Measurements from ENCODE around the gene CGB2. TPM values are rescaled to one million over a fixed set of nuclear protein-coding genes. Genes with fewer than 3 reads are reported as not detected.

CGB2 gene
- total RNA-seq, 1 donor from 2014 or later: not detected

DNA sequence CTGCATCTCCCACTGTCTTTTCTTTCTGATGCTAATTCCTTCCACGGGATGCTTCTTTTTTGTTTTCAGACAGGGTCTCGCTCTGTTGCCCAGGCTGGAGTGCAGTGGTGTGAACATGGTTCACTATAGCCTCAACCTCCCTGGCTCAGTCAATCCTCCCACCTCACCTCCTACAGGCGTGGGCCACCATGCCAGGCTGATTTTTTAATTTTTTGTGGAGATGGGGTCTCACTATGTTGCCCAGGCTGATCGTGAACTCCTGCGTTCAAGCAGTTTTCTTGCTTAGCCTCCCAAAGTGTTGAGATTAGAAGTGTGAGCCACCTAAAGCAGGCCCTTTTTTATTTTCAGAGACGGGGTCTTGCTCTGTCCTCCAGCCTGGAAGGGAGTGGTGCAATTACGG, 43.4 kb upstream of the CGB2 start:
- POLR2A ChIA-PET: no interaction called here
- CTCF ChIA-PET: no interaction called here
- Mint-ChIP-seq H3K27ac (no peak overlapping the region), H3K4me1 (peaks cover 18% of the 10 kb centered on the region), H3K36me3 (ENCODE audit: low read depth) (peaks cover 37% of the 10 kb centered on the region), H3K4me3 (no peak overlapping the region), H3K27me3 (no peaks in the 10 kb centered on the region), H3K9me3 (no peaks in the 10 kb centered on the region)
- ATAC-seq (ENCODE audit: low read depth): no peak
- intact Hi-C loops (cut with micrococcal nuclease): no loop called here
- DNase-seq: no peak
- TF ChIP-seq, protein P1, sequence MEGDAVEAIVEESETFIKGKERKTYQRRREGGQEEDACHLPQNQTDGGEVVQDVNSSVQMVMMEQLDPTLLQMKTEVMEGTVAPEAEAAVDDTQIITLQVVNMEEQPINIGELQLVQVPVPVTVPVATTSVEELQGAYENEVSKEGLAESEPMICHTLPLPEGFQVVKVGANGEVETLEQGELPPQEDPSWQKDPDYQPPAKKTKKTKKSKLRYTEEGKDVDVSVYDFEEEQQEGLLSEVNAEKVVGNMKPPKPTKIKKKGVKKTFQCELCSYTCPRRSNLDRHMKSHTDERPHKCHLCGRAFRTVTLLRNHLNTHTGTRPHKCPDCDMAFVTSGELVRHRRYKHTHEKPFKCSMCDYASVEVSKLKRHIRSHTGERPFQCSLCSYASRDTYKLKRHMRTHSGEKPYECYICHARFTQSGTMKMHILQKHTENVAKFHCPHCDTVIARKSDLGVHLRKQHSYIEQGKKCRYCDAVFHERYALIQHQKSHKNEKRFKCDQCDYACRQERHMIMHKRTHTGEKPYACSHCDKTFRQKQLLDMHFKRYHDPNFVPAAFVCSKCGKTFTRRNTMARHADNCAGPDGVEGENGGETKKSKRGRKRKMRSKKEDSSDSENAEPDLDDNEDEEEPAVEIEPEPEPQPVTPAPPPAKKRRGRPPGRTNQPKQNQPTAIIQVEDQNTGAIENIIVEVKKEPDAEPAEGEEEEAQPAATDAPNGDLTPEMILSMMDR (IDR thresholded peaks at IDR 0.05): no peak

DNA sequence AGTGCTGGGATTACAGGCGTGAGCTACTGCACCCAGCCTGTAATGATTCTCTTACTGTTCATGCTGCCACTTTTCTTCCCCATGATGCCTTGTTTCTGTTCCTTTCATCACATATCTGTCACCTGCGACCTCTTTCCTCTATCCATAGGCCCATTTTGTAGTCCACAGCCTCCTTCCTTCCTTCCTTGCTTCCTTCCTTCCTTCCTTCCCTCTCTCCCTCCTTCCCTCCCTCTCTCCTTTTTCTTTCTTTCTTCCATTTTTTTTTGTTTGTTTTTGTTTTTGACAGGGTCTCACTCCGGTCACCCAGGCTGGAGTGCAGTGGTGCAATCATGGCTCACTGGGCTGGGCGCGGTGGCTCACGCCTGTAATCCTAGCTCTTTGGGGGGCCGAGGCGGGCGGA, 42.8 kb upstream of the CGB2 start:
- CTCF ChIA-PET: no interaction called here
- ATAC-seq (ENCODE audit: low read depth) (no peak), DNase-seq (no peak)
- H3K36me3 Mint-ChIP-seq (ENCODE audit: low read depth): peaks cover 37% of the 10 kb centered on the region
- intact Hi-C loops (cut with micrococcal nuclease): no loop called here
- H3K9me3 Mint-ChIP-seq: no peaks in the 10 kb centered on the region
- no peak overlapping the region for H3K4me3 Mint-ChIP-seq
- POLR2A ChIA-PET: no interaction called here
- no peak overlapping the region for H3K27ac Mint-ChIP-seq
- no peaks in the 10 kb centered on the region for H3K27me3 Mint-ChIP-seq
- TF ChIP-seq, protein P1 (IDR thresholded peaks at IDR 0.05): no peak
- peaks cover 24% of the 10 kb centered on the region for H3K4me1 Mint-ChIP-seq

DNA sequence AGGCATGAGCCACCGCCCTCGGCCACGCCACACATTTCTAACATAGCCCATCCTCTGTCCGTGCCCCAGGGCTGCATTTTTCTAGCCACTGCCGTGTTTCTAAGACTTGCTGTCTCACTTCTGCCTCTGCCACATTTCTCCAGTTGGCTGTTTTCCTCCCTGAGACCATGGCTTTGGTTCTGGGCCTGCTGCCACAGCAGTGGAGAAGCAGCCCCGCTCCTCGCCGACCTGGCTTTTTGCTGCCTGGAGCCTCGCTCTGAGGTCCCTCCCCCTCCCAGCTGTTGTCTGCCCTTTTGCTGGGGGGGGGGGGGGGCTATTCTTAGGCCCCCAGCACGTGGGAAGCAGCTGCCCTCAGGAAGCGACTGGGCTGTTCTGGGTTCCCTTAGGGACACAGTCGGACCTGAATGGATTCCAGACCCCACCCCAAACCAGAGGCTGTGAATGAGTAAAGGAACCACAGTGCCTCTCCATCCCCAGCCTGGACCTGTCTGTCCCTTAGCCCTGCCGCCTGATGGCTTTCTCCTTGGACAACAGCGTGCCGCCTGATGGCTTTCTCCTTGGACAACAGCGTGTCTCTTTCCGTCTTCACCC, 41.9 kb upstream of the CGB2 start:
- Mint-ChIP-seq H3K4me3 (no peak overlapping the region), H3K27me3 (no peaks in the 10 kb centered on the region), H3K27ac (no peak overlapping the region), H3K9me3 (no peaks in the 10 kb centered on the region), H3K36me3 (ENCODE audit: low read depth) (peaks cover 34% of the 10 kb centered on the region), H3K4me1 (peaks cover 31% of the 10 kb centered on the region)
- no peak for DNase-seq
- intact Hi-C loops (cut with micrococcal nuclease): loop anchor here (10.0 kb wide), 3 partner anchors 125 to 885 kb away; partner anchors contain the start of genes AKT1S1, C19orf73, LIN7B and PPFIA3
- TF ChIP-seq, protein P1 (IDR thresholded peaks at IDR 0.05): no peak
- CTCF ChIA-PET: no interaction called here
- no peak for ATAC-seq (ENCODE audit: low read depth)
- POLR2A ChIA-PET: no interaction called here

DNA sequence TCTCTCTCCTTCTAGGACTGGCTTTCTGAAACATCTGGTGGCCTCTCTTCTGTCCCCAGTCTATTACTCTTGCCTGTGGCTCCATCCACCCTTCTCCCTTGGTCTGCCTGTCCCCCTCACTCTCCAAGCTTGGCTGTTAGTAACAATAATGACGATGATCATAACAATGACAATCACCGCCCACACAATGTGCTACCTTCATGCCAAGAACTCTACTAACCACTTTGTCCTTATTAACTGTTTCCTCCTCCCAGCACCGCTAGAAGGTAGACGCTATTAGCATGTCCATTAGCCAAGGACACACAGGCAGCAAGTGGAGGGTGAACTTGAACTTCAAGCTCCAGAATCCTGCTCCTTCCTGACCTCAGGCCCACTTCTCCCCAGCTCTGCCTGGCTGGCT, 41.3 kb upstream of the CGB2 start:
- Mint-ChIP-seq H3K36me3 (ENCODE audit: low read depth) (peaks cover 31% of the 10 kb centered on the region), H3K4me1 (peaks cover 37% of the 10 kb centered on the region), H3K9me3 (no peaks in the 10 kb centered on the region), H3K27ac (no peak overlapping the region), H3K27me3 (no peaks in the 10 kb centered on the region), H3K4me3 (no peak overlapping the region)
- DNase-seq (no peak), ATAC-seq (ENCODE audit: low read depth) (no peak)
- ChIA-PET POLR2A (no interaction called here), CTCF (no interaction called here)
- intact Hi-C loops (cut with micrococcal nuclease): loop anchor here (10.0 kb wide), 3 partner anchors 124 to 884 kb away; partner anchors contain the start of genes AKT1S1, C19orf73, LIN7B and PPFIA3
- TF ChIP-seq, protein P1 (IDR thresholded peaks at IDR 0.05): no peak

DNA sequence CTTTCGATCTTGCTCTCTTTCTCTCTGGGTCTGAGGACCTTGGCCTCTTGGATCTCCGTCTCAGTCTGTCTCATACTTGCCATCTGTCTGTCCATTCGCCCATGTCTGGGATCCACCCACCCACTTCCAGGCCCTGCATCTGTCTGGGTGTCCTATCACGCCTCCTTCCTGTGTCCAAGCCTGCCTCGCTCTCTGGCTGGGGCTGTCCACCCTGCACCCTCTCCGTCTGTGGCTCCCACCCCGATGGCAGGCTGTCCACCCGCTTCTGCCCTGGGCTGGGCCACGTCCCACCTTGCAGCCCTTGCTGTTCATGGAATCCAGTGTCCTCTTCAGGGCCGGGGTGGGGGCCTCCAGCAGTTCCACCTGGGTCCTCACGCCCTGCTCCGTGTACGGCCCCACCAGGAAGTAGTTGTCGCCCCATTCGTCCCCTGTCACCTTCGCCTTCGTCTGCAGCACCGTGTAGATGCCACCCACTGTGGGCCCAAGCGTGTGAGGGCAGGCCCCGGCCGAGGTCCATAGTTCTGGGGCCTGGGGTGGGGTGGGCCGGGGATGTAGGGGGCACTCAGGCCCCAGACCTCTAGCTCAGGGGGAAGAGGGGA, 40.6 kb upstream of the CGB2 start:
- intact Hi-C loops (cut with micrococcal nuclease): loop anchor here (10.0 kb wide), 3 partner anchors 124 to 884 kb away; partner anchors contain the start of genes AKT1S1, C19orf73, LIN7B and PPFIA3
- Mint-ChIP-seq H3K9me3 (no peaks in the 10 kb centered on the region), H3K4me1 (peaks cover 37% of the 10 kb centered on the region), H3K36me3 (ENCODE audit: low read depth) (peaks cover 26% of the 10 kb centered on the region), H3K27ac (no peak overlapping the region), H3K27me3 (no peaks in the 10 kb centered on the region), H3K4me3 (no peak overlapping the region)
- POLR2A ChIA-PET: interaction anchor here (3.1 kb wide), 1 partner anchor 117 kb away, joined by 51 read pairs; the partner anchor contains the start of gene PPP1R15A
- DNase-seq (no peak), ATAC-seq (ENCODE audit: low read depth) (no peak)
- TF ChIP-seq, protein P1 (IDR thresholded peaks at IDR 0.05): no peak
- CTCF ChIA-PET: interaction anchor here (2.1 to 2.6 kb wide), 2 partner anchors 11 to 20 kb away, joined by 7 to 18 read pairs; no protein-coding TSS in a partner anchor
